ENCODE measurements around the gene ADAM33.

ADAM33 gene

GRCh38 chr20:3671986-3672546, 9.7 kb downstream of the ADAM33 start:
- DNase-seq (ENCODE audit: extremely low read depth, low read depth) = no peak
- TF ChIP-seq CTCF (IDR thresholded peaks at IDR 0.05; ENCODE audit: low read depth, low read length) = no peak

GRCh38 chr20:3670945-3671344, 10.9 kb downstream of the ADAM33 start:
- no peak for DNase-seq (ENCODE audit: extremely low read depth, low read depth)
- no peak for TF ChIP-seq CTCF (IDR thresholded peaks at IDR 0.05; ENCODE audit: low read depth, low read length)

GRCh38 chr20:3670511-3670910, 11.3 kb downstream of the ADAM33 start:
- no peak for DNase-seq (ENCODE audit: extremely low read depth, low read depth)
- peak; percentile 2 for TF ChIP-seq CTCF (IDR thresholded peaks at IDR 0.05; ENCODE audit: low read depth, low read length)

- no peak for TF ChIP-seq CTCF (IDR thresholded peaks at IDR 0.05; ENCODE audit: low read depth, low read length)
- no peak for DNase-seq (ENCODE audit: extremely low read depth, low read depth)
Measured at GRCh38 chr20:3669710-3670367, 12.0 kb downstream of the ADAM33 start.

DNA sequence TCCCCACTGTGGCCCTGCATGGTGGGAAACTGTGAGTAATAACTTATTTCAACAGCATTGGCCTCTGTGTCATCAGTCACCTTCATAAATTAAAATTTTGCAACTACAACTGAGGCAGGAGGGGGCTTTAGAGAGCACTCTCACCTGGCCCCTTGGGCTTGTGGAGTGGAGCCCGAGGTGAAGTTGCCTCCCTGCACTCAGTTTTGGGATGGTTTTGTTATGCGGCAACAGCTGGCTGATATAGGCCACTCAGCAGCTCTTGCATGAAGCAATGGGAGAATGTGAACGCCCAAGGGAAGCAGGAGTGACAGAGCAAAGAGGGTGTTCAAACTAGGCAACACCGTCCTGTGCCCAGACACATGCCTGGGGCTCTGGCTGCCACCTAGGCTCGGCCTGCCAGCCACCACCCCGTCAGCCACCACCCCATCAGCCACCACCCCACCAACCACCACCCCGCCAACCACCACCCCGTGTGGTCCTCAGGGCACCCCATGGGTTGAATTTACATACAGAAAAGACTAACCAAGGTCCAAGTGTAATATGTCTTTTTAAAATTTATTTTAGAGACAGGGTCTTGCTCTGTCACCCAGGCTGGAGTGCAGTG, 14.3 kb downstream of the ADAM33 start:
- TF ChIP-seq CTCF (IDR thresholded peaks at IDR 0.05; ENCODE audit: low read depth, low read length) = no peak
- no peak for DNase-seq (ENCODE audit: extremely low read depth, low read depth)

GRCh38 chr20:3663858-3664257, 18.0 kb downstream of the ADAM33 start:
- TF ChIP-seq CTCF (IDR thresholded peaks at IDR 0.05; ENCODE audit: low read depth, low read length) = no peak
- no peak for DNase-seq (ENCODE audit: extremely low read depth, low read depth)

DNA sequence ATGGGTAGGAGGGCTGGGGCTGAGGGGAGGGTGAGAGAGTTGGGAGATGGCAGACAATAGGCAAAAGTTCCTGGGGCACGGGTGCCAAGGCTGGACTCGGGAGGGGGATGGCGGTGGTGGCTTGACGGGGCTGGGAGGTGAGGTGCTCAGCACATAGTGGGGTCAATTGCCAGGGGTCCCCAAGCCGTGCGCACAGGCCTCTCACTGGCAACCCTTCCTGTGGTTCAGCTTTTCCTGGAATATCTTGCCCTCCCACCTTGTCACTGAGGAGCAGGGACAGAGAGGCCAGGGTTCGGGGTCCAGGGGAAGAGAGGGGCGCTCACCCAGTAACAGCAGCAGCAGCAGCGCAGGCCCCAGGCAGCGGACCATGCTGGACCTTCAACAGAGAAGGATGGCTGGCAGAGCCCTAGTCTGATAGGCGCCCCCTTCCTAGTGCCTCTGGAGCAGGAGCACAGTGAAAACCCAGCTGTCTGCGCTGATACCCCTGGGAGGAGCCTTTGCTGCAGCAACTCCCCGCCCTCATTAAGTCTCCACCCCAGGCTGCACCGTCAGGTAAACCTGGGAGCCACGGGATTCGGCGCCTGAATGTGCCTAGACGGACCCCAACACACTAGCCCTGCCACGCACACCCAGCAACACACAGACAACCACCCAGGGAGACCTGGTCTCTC, 18.6 kb downstream of the ADAM33 start, which contains the start of gene GFRA4:
TSS of gene GFRA4 (minus strand) at position 369 of the 671 bp plus-strand sequence. CDS start at position 369, 0 bp downstream.
- no peak for TF ChIP-seq CTCF (IDR thresholded peaks at IDR 0.05; ENCODE audit: low read depth, low read length)
- no peak for DNase-seq (ENCODE audit: extremely low read depth, low read depth)
